MCF 10A (cell line): ENCODE results near the gene POLR3GL. TPM values are rescaled to one million over a fixed set of nuclear protein-coding genes. Genes with fewer than 3 reads are reported as not detected.

Experiments used
- BruUV-seq: library from RNA; stranded (reverse); fragments of 400-500 nt; replicated peaks from 2 replicates; lab custom pipeline; 2021; lab: Mats Ljungman, UMichigan
- CTCF ChIA-PET: fragments of 300-600 bp; sonication (Branson Sonifier 250); formaldehyde crosslinking; extraction: SDS; loops from one replicate; lab custom pipeline; 2021; ENCODE audit warnings: antibody characterized with exemption, inconsistent platforms; lab: Yijun Ruan, JAX
- POLR2A ChIA-PET: fragments of 300-600, 350-650 bp; sonication (Branson Sonifier 250); formaldehyde crosslinking; extraction: SDS; loops from one replicate; lab custom pipeline; 2020; ENCODE audit warnings: antibody characterized with exemption, inconsistent platforms; lab: Yijun Ruan, JAX
- DNase-seq: peaks from one replicate; pipeline ENCODE4 v3.0.0-alpha.2; 2018; ENCODE audit not compliant: unreplicated experiment
- H3K27ac Mint-ChIP-seq: one replicate; pipeline ENCODE4 v1.8.0; 2022; ENCODE audit warnings: mild to moderate bottlenecking, low read depth, mixed read lengths; ENCODE audit not compliant: unreplicated experiment
- H3K27me3 Mint-ChIP-seq: one replicate; pipeline ENCODE4 v1.8.0; 2022; ENCODE audit warnings: mixed read lengths; ENCODE audit not compliant: insufficient read depth, unreplicated experiment
- H3K36me3 Mint-ChIP-seq: one replicate; pipeline ENCODE4 v1.8.0; 2022; ENCODE audit warnings: mild to moderate bottlenecking, moderate library complexity, mixed read lengths; ENCODE audit not compliant: insufficient read depth, unreplicated experiment
- H3K4me1 Mint-ChIP-seq: one replicate; pipeline ENCODE4 v1.8.0; 2022; ENCODE audit warnings: mixed read lengths; ENCODE audit not compliant: insufficient read depth, unreplicated experiment
- H3K4me3 Mint-ChIP-seq: one replicate; pipeline ENCODE4 v1.8.0; 2022; ENCODE audit warnings: mild to moderate bottlenecking, moderate library complexity, mixed read lengths; ENCODE audit not compliant: unreplicated experiment
- H3K9me3 Mint-ChIP-seq: one replicate; pipeline ENCODE4 v1.8.0; 2022; ENCODE audit warnings: mixed read lengths; ENCODE audit not compliant: unreplicated experiment
- intact Hi-C: fragments of 100-400 bp; cut with micrococcal nuclease; formaldehyde crosslinking; loops from 2 replicates; pipeline ENCODE4 v1.14.1; 2022
- total RNA-seq: library from RNA; stranded (reverse); gene quantifications from 2 replicates; pipeline ENCODE4 v1.2.3, GENCODE V29; 2022
- TF ChIP-seq, protein P1 (sequence below): fragments of 200-600 bp; IDR thresholded peaks from one replicate; pipeline ENCODE4 v1.8.0; 2022; ENCODE audit warnings: antibody characterized with exemption, mild to moderate bottlenecking; ENCODE audit not compliant: unreplicated experiment

Gene POLR3GL
- total RNA-seq, 1 experiment from 2014 or later: 17.6 TPM

DNA sequence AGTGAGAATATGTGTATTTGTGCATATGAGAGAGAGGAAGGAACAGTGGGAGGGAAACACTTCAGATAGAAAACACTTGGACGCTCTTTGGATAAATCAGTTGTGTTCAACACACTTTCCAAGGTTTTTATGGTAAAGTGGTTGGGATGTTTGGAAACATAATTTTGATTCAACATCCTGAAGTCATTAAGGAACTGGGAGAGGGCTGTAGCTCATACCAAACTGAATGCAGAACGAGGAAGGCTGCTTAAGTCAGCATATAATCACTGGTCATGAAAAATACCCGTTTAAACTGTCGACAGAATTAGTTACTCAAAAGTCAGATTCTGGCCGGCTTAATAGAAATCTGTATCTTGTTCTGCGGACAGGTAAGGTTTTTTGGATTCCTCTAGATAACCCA lies 21.6 kb upstream of the POLR3GL start:
- POLR2A ChIA-PET: interaction anchor here (0.8 to 2.5 kb wide), 7 partner anchors 9 to 21 kb away, joined by 3 to 15 read pairs (median 4); partner anchors contain the start of genes ANKRD34A, LIX1L, POLR3GL and RBM8A

GRCh38 chr1:145944532-145944931 lies 20.0 kb upstream of the POLR3GL start:
- DNase-seq: no peak
- Mint-ChIP-seq H3K4me1 (peaks cover 5% of the 10 kb centered on the region), H3K36me3 (peaks cover 62% of the 10 kb centered on the region), H3K4me3 (no peak overlapping the region), H3K9me3 (no peaks in the 10 kb centered on the region), H3K27ac (no peak overlapping the region), H3K27me3 (no peaks in the 10 kb centered on the region)
- BruUV-seq: no TSS peak
- intact Hi-C loops: no loop called here
- TF ChIP-seq, protein P1, sequence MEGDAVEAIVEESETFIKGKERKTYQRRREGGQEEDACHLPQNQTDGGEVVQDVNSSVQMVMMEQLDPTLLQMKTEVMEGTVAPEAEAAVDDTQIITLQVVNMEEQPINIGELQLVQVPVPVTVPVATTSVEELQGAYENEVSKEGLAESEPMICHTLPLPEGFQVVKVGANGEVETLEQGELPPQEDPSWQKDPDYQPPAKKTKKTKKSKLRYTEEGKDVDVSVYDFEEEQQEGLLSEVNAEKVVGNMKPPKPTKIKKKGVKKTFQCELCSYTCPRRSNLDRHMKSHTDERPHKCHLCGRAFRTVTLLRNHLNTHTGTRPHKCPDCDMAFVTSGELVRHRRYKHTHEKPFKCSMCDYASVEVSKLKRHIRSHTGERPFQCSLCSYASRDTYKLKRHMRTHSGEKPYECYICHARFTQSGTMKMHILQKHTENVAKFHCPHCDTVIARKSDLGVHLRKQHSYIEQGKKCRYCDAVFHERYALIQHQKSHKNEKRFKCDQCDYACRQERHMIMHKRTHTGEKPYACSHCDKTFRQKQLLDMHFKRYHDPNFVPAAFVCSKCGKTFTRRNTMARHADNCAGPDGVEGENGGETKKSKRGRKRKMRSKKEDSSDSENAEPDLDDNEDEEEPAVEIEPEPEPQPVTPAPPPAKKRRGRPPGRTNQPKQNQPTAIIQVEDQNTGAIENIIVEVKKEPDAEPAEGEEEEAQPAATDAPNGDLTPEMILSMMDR: no peak
- CTCF ChIA-PET: interaction anchor here (0.9 to 1.7 kb wide), 7 partner anchors 17 to 99 kb away, joined by 3 to 10 read pairs (median 4); partner anchors contain the start of genes ITGA10, NUDT17 and RBM8A
- POLR2A ChIA-PET: interaction anchor here (1.2 to 1.4 kb wide), 4 partner anchors 11 to 17 kb away, joined by 3 to 8 read pairs (median 4); partner anchors contain the start of genes LIX1L and RBM8A

More for the DNA sequence above, 21.6 kb upstream of the POLR3GL start:
- Mint-ChIP-seq H3K4me3 (no peak overlapping the region), H3K27ac (no peak overlapping the region), H3K9me3 (no peaks in the 10 kb centered on the region), H3K36me3 (peaks cover 72% of the 10 kb centered on the region), H3K4me1 (no peaks in the 10 kb centered on the region), H3K27me3 (no peaks in the 10 kb centered on the region)
- TF ChIP-seq, protein P1: no peak
- no TSS peak for BruUV-seq
- DNase-seq: no peak
- CTCF ChIA-PET: interaction anchor here (0.8 to 1.7 kb wide), 5 partner anchors 8 to 51 kb away, joined by 3 to 10 read pairs (median 6); partner anchors contain the start of gene ITGA10
- intact Hi-C loops: no loop called here

DNA sequence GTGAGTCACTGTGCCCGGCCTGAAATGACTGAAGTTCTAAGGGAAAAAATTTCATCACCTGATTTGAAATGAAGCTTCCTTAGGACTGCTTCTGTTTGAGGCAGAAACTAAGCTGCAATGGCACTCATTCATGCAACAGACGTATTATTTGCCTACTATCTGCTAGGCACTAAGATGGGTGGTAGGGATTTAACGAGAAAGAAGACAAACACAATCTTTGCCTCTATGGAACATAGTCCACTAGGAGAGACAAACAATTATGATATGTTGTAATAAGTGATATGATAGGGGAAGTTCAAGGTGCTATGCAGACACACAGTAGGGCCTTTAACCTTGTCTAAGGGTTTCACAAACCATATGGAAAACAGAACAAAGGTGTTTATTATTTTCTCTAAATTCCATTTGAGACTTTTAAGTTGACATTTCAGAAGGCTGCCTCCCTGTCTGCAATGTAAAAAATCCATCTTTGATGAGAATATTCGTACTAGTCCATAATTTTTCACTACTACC lies 18.0 kb upstream of the POLR3GL start:
- POLR2A ChIA-PET: interaction anchor here (0.9 to 1.4 kb wide), 3 partner anchors 11 to 19 kb away, joined by 3 to 6 read pairs (median 5); partner anchors contain the start of genes ANKRD34A, LIX1L, POLR3GL and RBM8A
- intact Hi-C loops: no loop called here
- no peak for DNase-seq
- H3K27ac Mint-ChIP-seq: no peak overlapping the region
- CTCF ChIA-PET: interaction anchor here (0.6 to 1.2 kb wide), 2 partner anchors 26 to 61 kb away, joined by 3 read pairs; no protein-coding TSS in a partner anchor
- no peaks in the 10 kb centered on the region for H3K9me3 Mint-ChIP-seq
- H3K4me1 Mint-ChIP-seq: peaks cover 5% of the 10 kb centered on the region
- BruUV-seq: TSS peak; percentile 15
- TF ChIP-seq, protein P1: no peak
- H3K36me3 Mint-ChIP-seq: peaks cover 43% of the 10 kb centered on the region
- H3K27me3 Mint-ChIP-seq: no peaks in the 10 kb centered on the region
- no peak overlapping the region for H3K4me3 Mint-ChIP-seq

DNA sequence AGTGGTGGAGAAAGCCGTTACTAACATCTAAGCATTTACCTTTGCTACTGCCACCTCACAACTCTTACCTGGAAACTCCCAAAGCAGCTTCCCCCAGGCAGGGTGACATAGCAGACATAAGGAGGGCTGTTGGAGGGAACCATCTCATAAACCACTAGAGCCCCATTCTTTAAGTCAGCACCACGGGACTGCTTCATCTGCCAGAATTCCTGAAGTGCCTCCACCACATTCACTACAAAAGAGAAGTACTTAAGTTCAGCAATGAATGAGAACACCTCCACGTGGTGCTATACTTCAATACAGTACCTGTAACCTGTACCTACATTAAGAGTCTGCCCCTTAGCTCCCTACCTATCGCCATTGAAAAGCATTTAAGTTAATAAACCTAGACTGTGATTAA lies 16.9 kb upstream of the POLR3GL start:
- CTCF ChIA-PET: interaction anchor here (0.8 kb wide), 1 partner anchor 11 kb away, joined by 3 read pairs; the partner anchor contains the start of gene LIX1L
- no peak overlapping the region for H3K27ac Mint-ChIP-seq

More for the DNA sequence above, 16.9 kb upstream of the POLR3GL start:
- POLR2A ChIA-PET: no interaction called here
- no TSS peak for BruUV-seq
- Mint-ChIP-seq H3K4me3 (no peak overlapping the region), H3K27me3 (no peaks in the 10 kb centered on the region), H3K36me3 (peaks cover 44% of the 10 kb centered on the region), H3K4me1 (peaks cover 5% of the 10 kb centered on the region), H3K9me3 (no peaks in the 10 kb centered on the region)
- DNase-seq: no peak
- intact Hi-C loops: no loop called here
- TF ChIP-seq, protein P1: no peak
